GM18519 (cell line): ENCODE data around the gene CUTA.

ENCODE experiments used
- ATAC-seq: cut with Tn5 transposase; IDR thresholded peaks from one replicate; pipeline ENCODE4 v1.9.1; 2021; ENCODE audit warnings: mild to moderate bottlenecking, moderate library complexity; ENCODE audit not compliant: unreplicated experiment, low FRiP score

CUTA gene

DNA sequence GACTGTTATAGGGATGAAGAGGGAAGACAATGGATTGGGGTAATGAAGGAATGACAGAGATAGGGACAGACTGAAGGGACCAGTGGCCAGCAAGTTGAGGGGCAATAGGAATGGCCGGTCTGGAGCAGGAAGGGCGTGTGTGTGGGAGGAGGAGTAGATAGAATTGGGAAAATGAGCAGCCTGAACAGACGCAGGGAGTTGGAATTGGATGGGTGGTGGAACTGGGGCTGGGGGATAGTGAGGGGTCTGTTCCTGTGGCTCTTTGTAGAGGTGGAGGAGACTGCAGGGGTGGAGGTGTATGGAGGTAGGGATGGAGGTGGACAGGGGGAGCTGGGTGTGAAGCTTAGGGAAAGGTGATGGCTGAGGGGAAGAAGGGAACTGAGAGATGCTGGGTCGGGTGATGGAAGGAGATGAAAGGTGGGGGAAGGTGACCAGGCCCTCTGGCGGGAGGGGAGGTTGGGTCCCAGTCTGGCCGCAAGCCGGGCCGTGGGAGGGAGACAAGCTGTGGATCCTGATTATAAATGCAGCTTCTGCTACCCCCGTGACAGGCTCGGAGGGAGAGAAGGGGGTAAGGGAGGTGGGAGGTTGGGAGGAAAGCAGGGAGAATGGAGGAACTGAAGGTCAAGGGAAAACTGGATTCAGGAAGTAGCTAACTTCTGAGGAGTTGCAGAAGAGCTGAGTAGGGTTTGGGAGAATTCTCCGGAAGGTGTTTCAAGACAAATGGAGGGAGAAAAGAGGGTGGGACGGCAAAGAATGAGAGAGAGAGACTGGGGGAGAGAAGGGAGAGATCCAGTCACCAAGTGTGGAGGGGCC lies 7.2 kb upstream of the CUTA start:
- no peak for ATAC-seq

DNA sequence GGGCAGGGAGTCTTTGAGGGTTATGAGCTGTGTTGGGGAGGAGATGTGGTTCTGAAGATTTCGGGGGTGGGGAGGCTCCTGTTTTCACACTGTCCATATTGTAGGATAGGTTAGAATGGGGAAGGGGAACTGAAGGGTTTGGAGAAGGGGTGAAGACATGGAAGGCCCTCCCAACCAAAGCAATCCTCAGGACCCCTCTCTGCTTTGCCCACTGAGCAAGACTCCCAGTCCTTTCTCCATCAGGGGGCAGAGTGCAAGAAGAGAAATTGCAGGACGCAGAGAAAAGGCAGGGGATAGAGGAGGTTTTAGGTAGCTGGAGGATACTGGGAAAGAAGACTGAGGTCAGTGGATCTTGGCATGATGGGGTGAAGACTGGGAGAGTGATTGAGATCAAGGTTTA lies 5.9 kb upstream of the CUTA start:
- no peak for ATAC-seq

DNA sequence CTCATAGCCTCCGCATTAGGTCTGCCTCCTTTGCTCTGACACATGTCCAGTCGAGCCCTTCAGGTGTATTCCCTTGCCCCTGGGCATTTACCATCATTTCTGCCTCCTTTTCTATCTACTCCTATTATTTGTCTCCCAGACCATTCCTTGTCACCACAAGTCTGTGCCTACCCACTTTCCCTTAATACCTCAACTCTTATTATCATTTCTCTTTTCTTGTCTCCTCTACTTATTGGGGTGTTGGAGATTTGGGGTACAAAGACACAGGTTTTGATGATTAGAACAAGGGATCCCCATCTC lies 3.4 kb upstream of the CUTA start:
- no peak for ATAC-seq

DNA sequence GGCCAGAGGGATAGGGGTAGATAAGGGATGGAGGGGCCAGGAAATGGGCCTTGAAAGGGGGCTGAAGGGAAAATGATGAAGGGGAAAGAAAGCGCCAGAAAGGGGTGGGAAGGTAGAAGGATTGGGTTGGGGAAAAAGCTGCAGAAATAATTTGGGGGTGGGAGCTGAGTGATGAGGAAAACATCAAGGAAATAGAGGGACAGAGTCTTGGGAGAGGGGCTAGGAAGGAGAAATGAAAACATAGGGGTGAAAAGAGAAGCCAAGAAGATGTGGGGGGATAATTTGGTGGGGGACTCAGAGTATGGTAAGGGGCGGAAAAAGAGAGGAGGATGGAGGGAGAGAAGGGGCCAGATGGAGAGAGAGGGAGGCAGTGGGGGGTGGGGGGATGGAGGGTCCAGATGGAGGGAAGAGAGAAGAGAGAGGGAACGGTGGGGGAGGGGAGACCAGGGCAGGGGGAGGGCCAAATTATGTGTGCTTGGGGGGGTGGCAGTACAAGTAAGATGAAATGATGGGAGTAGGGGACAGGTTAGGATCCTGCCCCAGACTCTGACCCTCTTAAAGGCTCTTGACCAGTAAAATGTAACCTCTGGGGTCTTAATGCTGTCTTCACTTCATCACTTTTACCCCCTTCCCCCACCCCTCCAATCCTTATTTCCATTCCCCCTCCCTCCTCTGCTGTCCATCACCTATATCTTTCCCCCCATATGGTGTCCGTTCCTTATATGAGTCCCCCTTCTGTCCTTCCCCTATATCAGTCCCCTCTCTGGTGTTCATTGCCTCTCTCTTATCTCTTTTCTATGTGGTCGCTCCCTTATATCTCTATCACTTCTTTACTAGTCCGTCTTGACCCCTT lies 2.8 kb upstream of the CUTA start:
- ATAC-seq: no peak

DNA sequence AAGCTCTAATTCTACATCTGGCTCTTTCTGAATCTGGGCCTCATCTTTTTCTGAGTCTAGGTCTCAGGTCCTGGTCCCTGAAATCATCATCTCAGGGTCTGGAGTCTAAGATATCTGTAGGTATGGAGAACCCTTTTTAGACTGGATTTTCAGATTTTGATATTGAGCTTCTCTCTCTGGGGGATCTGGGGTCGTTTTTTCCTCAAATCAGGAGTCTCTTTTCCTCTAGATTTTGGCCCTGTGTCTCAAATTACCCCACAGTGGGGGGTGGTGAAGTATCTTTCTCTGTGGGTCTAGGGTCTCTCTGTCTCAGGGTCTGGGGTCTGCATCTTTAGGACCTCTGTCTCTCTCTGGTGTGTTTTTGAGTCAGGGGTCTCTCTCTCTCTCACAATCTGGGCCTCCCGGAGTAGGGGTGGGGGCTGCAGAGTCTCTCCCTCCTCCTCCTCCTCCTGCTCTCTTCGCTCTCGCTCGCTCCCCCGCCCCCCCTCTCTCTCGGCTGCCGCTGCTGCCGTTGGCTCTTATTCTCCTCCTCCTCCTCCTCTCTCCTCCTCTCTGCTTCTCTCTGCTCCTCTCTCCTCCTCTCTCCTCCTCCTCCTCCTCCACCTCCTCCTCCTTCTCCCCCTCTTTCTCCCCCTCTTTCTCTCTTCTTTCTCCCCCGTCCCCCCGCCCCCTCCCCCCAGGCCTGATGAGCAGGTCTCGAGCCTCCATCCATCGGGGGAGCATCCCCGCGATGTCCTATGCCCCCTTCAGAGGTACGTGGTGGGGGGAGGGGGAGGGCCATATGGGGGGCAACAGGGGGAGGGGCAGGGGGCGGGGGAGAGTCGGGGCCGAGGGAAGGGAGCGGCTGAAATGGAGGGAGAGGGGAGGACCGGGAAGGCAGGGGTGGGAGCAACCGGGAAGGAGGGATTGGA lies 1.9 kb upstream of the CUTA start, which contains the start of gene SYNGAP1:
Gene SYNGAP1 (plus strand): TSS at position 486 of the 911 bp plus-strand sequence. CDS start 200 bp downstream, at position 686.
- ATAC-seq: no peak

DNA sequence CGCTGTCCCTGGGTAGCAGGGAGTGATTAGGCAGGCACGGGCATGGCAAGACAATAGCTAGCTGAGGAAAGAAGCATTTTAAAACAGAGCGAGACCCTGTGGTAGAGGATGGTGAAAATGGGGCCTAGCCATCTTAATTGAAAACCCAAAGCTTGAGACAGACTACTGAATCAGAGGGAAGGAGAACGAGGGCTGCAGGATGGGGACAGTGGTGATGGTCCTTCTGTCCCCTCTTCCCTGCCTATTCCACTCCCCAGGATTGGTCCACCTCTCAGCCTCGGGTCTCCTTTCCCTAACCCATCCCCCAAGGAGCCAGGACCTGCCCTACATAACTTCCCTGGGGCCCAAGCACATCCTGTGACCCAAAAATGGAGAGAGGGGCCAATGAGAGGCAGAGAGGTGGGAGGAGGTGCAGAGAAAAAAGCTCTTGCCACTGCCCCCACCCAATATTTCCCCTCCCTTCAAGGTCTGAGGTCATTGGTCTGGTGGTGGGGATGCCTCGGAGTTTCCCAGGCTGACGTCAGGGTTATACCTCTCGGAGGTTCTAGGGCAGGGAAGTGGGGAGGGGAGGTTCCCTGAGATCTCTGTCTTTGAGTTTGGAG lies 884 bp upstream of the CUTA start:
- ATAC-seq: no peak

DNA sequence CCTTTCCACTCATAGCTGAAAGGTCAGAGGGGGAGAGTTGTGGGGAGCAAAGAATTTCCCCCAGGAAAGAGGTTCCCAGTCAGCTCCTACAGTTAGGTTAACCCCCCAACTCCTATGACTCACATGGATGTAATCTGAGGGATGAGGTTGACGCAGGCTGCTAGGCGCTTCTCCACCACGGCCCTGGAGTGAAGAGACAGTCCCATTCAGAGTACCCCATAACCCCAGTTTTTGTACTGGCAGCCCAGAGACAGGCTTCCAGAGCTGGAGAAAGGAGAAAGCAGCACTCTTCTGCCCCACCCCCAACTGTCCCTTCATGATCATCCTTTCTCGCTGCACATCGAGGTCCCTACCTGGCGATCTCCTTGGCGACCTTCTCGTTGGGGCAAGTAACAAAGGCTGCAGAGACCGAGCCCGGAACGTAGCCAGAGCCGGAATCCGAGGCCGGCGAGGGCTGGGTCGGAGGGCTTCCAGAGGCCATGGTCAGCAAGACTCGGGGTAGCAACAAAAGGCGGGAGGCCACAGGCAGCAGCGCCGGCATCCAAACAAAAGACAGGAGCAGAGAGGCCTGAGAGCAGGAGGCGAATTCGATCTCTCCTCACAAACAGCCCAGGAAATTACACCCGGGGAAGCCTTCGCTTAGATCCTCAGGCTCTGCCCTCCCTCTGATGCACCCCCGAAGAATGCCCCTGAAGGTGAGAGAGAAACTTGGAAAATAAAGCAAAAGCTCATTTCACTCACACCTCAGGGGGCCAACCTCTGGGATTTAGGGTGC lies 592 bp downstream of the CUTA start:
- ATAC-seq: no peak

DNA sequence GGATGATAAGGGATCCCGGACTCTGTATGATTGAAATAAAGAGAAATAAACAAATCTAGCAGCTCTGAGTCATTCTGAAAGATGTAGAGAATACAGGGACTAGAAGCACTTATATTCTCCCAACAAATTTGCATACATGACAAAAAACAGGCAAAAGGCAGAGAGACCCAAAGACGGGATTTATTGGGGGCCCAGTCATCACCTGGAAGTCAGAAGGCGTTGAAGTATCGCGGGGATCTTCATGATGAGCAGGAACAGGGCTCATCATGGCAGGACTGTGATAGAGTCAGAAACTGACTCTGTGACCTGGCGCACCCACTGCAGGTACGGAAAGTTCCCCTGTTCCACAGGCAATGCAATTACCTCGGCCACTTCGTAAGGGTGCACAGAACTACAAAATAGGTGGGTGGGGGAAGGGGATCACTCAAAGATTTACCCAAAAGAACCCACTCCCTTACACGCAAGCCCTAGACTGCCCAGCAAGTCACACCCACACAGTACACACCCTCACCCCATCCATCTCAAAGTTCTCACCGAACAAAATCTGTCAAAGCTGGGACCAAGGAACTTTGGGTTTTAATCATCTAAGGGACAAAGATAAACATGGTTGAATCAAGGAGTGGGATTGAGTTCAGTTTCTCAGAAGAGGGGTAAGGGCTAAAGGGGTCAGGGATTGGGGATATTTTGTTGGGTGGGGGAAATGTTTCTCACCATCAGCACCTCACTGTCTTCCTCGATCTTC lies 1.4 kb downstream of the CUTA start:
- ATAC-seq: no peak

DNA sequence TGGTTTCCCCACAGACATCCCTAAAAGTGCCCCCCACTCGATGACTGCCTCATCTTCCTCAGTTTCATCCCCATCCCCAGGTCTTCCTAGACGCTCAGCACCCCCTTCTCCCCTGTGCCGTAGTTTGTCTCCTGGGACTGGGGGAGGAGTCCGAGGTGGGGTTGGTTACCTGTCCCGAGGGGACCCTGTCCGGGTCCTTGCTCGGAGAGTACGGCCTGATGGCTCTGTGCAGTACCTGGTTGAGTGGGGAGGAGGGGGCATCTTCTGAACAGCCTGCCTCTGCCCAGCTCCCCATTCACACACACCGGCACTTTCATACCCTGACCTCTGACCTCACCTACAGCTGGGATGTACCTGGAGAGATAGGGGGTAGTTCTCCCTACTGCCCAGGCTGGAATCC lies 2.1 kb downstream of the CUTA start:
- ATAC-seq: no peak

DNA sequence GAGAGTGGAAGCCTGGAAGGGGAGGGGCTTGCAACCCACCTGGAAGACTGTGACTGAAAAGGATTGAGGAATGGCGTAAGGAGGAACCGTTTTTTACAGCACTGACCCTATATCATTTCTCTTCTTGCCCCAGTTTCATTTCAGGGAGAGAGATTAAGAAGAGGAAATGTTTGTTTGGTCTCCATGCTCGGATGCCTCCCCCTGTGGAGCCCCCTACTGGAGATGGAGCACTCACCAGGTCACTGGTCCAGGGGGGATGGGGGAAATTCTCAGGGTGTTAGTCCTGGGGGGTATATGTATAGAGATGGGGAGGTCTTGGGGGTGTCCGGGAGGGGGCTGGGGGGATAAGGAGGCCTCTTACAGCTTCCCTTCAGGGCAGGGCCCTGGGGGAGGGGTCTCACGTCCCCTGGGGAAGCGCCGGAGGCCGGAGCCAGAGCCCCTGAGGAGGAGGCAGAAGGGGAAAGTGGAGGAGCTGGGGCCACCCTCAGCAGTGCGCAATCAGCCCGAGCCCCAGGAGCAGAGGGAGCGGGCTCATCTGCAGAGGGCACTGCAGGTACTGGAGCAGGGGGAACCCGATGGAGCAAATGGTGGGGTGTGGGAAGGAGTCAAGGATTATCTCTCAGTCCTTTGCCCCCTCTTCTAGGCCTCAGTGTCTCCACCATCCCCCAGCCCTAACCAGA lies 3.2 kb downstream of the CUTA start:
- no peak for ATAC-seq

DNA sequence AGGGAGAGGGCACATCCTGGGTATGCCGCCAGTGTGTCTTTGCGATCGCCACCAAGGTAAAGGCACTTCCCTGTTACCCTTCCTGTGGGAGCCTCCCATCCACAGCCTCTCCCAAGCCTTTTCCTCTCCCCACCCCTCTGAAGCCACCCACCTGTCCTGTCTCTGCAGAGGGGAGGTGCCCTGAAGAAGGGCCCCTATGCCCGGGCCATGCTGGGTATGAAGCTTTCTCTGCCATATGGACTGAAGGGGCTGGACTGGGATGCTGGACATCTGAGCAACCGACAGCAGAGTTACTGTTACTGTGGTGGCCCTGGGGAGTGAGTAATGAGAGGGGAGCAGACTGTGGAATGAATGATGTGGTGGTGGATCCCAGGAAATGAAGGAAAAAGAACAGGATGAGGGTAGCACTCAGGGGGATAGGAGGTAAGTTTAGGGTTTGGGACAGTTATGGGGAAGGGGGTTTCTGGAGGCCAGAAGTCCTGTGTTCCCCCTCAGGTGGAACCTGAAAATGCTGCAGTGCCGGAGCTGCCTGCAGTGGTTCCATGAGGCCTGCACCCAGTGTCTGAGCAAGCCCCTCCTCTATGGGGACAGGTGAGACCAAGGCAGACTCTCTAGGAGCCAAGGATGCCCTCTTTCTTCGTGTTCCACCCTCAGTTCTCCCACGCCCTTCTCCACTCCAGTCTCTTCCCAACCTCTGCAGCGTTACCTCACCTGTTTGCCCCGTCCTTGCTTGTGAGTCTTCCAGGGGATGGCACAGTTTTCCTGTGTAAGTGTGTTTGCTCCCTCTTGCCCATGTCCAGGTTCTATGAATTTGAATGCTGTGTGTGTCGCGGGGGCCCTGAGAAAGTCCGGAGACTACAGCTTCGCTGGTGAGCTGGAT lies 4.4 kb downstream of the CUTA start:
- ATAC-seq: no peak

DNA sequence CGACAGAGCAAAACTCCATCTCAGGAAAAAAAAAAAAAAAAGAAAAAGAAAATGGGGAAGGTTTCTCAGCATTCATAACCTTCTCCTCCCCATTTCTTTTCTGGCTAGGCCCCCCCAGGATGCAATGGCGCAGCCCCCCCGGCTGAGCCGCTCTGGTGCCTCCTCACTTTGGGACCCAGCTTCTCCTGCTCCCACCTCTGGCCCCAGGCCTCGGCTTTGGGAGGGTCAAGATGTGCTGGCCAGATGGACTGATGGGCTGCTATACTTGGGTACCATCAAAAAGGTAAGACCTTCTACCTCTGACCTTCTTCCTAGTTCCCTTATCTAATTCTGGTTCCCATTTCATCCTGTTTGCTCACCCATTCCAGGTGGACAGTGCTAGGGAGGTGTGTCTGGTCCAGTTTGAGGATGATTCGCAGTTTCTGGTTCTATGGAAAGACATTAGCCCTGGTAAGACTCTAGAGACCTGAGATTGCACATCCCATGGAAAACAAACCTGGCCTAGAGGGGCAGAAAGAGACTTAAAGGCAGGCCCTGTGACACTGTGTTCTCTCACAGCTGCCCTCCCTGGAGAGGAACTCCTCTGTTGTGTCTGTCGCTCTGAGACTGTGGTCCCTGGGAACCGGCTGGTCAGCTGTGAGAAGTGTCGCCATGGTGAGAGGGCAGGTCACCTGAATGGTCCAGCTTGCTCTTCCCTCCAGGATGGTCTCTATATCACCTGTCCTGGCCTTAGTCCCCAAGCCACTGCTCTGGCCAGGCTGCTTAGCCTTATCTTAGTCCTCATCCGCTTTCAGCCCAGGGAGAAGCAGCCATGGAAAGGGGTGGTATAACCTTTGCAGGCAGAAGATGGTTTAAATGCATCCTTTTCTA lies 5.5 kb downstream of the CUTA start:
- no peak for ATAC-seq

DNA sequence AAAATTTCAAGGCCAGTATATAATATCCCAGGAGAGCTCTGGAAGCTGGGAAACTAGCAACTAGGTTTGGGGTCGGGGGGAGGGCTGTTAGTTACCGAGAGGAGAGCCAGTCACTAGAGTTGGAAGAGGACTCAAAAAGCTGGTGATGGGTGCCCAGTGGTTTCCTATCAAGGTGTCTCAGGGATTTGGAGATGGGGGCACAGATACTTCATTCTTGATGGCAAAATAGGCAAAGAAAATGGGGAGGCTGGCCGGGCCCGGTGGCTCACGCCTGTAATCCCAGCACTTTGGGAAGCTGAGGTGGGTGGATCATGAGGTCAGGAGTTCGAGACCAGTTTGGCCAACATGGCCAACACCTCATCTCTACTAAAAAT lies 6.3 kb downstream of the CUTA start:
- ATAC-seq: no peak

DNA sequence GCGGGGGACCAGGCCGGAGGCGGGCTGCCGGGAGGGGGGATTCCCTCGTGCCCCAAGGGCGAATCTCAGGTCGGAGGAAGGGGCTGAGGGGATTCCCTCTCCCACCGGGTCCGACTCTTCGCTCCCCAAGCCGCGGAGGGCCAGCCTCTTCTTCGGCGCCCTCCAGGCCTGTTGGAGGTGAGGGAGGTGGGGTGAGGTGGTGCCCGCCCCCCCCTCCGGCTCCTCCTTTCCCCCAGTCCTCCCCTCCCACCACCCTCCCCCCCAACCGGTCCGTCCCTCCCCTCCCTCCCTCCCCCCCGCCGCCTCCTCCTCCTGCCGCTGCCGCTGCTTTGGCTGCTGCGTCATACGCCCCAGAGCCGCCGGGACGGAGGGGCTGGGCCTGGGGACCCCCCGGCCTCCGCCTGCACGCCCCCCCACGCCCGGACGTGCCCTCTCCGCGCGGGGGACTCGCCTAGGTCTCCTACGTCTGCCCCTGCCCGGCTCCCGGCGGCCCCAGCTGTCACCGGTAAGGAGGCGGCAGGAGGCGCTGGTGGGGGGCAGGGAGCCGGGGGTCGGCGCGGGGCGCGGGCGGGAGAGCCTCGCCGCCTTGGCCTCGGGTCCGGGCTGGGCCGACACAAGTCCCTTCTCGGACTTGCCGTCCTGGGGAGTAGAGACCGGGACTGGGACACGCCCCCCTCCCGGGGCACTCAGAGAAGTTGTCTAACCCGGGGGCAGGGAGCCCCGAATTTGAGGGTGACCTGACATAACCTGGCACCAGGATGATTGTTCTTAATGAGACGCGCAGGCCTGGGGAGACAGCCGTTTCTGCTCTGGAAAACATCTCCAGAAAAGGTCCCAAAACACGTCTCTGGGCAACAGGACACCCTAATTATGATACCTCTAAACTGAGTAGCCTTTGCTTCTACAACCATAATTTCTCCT lies 6.9 kb downstream of the CUTA start, which contains the start of gene PHF1:
Gene PHF1 (plus strand): TSS at position 304 of the 921 bp plus-strand sequence. CDS start 1,250 bp downstream, outside the sequence.
- peak; percentile 21 for ATAC-seq

DNA sequence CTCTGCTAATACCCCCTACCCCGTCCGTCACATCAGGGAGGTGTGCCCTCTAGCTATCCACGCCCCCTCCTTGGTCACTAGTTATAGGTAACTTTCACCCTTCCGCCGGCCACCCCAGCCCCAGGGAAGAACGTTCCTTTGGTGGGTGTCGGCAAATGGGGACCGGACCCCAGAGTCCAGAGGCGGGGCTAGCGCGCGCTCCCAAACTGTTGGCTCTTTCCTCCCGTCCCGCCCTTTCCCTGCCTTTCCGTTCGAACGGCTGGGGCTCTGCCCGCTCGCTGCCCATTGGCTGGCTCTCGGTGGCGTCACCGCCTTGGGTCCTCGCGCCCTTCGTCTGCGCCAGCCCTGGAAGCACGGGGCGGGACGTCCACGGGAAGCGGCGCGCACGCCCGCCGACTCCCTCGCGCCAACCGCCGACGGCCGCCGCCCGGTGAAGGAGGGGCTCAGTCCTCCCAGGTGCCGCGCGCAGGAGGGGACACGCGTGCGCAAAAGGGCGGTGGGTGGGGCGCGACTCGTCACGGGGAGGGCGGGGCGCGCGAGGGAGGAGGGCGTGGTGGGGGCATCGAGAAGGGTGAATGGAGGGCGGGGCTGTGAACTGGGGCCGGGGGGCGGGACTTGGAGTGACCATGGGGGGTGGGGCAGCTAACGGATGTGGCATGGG lies 7.7 kb downstream of the CUTA start:
- peak; percentile 60 for ATAC-seq
